ENCODE results near the gene PDSS1.

The PDSS1 gene

GRCh38 chr10:26699631-26700030, 2.1 kb downstream of the PDSS1 start:
- DNase-seq, result no peak

GRCh38 chr10:26700884-26701630, 3.6 kb downstream of the PDSS1 start:
- DNase-seq, result no peak

- no peak for DNase-seq
Observed at GRCh38 chr10:26703096-26703495, 5.6 kb downstream of the PDSS1 start.

GRCh38 chr10:26703974-26704373, 6.5 kb downstream of the PDSS1 start:
- DNase-seq, result no peak

DNA sequence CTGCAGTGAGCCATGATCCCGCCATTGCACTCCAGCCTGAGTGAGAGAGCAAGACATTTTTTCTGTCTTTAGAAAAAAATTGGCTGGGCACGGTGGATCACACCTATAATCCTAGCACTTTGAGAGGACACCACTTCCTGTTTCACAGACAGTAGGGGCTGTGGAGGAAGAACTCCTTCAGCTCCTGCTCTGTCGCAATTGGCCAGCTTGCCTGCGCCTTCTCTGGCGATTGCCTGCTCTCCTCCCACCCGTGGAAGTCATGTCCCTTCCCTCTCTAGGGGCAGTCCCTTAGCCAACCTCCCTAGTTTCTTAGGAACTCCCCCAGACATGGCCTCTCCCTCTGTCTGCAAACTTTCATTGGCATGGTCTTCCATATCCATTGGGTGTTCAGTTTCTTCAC, 8.7 kb downstream of the PDSS1 start:
- no peak for DNase-seq

GRCh38 chr10:26706936-26707335, 9.4 kb downstream of the PDSS1 start:
- no peak for DNase-seq

GRCh38 chr10:26711324-26711723, 13.8 kb downstream of the PDSS1 start:
- DNase-seq, result no peak

DNA sequence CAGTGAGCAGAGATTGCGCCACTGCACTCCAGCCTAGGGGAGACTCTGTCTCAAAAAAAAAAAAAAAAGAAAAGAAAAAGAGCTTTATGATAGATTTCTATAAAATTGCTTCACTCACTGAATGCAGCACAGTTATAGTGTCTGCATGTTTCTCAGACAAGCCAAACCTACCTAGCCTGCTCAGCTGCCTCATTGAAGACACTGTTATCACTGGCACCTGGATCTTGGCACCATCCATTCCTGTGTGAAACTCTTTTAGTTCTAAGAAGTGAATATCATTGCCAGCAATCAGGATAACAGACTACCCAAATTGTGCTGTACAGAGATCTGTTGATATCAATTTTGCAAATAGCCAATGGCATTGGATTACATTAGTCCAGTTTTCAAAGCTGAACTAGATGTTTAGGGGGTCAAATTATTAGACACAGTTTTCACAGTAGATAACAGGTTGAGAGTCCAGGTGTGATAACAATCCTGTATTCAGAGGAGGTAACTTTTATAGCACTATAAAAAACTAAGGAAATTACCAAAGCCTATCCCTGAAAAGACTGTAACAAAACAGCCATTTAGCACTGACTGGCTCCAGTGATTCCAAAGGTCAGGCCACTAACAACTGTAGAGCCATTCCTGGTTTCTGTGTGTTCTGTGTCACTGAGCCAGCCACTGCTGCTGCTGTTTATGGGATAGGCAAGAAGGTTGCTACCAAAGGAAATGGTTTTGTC, 17.1 kb downstream of the PDSS1 start:
- no peak for DNase-seq

DNA sequence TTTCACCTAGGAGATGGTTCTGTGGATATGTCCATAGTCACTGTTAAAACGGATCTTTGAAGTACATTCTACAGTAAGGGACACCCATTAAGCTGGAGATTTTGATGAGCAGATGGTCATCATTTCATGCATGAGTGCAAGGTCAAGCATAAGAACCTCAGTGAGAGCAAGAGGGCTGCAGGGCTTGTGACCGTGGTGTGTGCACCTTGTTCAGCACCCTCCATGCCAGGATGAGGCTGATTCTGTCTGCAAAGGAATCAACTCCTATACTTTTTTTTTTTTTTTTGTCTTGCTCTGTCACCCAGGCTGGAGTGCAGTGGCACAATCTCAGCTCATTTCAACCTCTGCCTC, 17.6 kb downstream of the PDSS1 start:
- no peak for DNase-seq

GRCh38 chr10:26717476-26717875, 20.0 kb downstream of the PDSS1 start:
- DNase-seq, result no peak

- no peak for DNase-seq
Observed at GRCh38 chr10:26721561-26721960, 24.1 kb downstream of the PDSS1 start.

DNA sequence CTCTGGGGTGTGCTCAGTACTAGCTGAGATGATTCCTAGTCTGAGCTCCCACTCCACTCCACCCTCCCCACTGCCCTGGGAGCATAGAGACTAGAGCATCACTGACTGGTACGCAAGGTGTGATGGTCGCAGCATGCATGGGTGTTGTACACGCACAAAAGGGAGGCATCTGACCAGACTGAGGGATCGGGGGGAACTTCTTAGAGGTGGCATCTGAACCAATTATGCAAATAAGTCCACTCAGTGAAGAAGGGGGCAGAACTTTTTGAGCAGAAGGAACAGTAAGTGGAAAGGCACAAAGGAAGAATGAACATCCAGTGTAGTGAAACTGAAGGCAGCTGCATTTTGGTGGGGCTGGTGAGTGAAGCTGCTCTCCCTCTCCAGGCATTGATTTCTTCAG, 25.5 kb downstream of the PDSS1 start:
- DNase-seq, result no peak

GRCh38 chr10:26725837-26726727, 28.6 kb downstream of the PDSS1 start:
- peak in 1 of 2 experiments; percentile 12 for DNase-seq

DNA sequence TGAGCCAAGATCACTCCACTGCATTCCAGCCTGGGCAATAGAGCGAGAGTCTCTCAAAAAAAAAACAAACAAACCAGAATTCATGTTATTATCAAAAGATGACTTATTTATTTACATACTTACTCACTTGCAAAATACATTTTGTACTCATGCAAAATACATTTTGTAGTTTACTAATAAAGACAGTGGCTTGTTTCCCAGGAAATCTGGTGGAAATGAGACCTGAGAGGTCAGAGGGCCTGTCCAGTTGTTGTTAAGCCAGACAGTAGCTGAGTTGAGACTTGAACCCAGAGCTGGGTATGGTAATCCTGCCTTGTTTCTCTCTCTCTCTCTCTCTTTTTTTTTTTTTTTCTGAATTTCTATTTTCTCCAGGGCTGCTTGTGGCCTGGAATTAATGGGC, 29.5 kb downstream of the PDSS1 start:
- no peak for DNase-seq

DNA sequence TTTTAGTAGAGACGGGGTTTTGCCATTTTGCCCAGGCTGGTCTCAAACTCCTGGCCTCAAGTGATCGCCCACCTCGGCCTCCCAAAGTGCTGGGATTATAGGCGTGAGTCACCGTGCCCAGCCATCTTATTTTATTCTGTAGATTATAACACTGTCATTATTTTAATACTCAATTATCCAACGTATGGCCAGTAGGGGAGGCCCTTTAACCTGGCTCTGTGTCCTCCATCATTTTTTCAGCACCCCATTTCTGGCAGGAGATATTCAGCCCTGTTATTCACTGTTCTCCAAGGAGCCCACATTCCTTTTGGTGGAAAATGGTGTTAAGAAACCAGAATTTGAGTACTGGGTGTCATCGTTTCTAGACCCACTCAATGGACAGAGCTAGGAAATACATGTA, 31.5 kb downstream of the PDSS1 start:
- DNase-seq, result no peak

DNA sequence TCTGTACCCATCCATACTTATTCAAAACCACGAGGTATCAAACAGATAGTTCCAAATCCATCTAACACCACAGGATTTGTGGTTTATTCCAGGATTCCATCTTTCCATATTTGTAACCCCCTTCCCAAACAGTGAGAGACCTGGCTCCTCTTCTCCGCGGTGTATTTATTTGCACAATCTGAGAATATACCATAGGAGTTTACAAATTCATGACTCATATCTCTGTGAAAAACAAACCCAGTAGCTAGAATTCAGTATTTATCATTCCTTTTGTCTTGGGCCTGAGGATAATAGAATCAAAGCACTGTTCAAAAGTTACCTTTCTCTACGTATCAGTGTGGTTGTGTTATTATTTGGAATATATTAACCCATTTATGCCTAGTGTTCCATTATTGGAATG, 31.9 kb downstream of the PDSS1 start:
- no peak for DNase-seq

- DNase-seq, result no peak
Observed at GRCh38 chr10:26730552-26730951, 33.1 kb downstream of the PDSS1 start.

- no peak for DNase-seq
Observed at GRCh38 chr10:26733750-26734568, 36.5 kb downstream of the PDSS1 start.

- DNase-seq, result no peak
Observed at GRCh38 chr10:26735435-26735834, 37.9 kb downstream of the PDSS1 start.

GRCh38 chr10:26737730-26738129, 40.2 kb downstream of the PDSS1 start:
- DNase-seq, result no peak

GRCh38 chr10:26738301-26738911, 40.9 kb downstream of the PDSS1 start:
- no peak for DNase-seq

DNA sequence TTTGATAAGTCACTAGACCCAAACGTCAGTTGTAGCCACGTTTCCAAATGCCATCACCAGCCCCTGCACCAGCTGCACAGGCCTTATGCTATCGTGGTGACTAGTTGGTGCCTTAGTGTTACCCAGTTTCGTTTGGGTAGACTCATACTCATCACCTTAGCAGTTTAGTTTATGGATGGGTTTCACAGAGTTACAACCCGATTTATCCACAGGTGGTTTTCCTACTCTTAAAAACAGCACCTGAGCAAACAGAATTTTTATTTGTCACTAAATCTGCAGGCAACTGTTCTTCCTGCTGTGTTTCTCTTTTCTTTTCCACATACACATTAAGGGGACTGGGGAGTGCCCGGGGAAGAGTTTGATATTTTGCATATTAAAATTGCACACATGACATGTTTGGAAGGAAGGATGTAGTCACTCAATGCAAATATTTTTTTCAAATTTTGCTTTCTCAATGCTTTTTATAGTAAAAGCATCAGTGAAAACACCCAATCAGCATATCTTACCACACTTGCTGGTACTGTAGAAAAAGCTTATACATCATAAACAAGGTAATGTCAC, 41.6 kb downstream of the PDSS1 start:
- no peak for DNase-seq

Data from NCI-H524 (cell line).